CD4-positive, alpha-beta T cell treated with Interleukin-6 for 4 hours (primary cell): Measurements from ENCODE around the gene GLG1.
"Not testable (repeated sequence)": the region's sequence is repeated elsewhere in the genome, so short reads cannot be mapped to it uniquely, and the experiment has no call there.

ENCODE experiments used
- DNase-seq: peaks from one replicate; pipeline ENCODE4 v3.0.0-alpha.2; 2020; ENCODE audit warnings: mixed read lengths

GLG1 gene

GRCh38 chr16:74404148-74404933 is 202.6 kb downstream of the GLG1 start:
- DNase-seq = not testable (repeated sequence)

DNA sequence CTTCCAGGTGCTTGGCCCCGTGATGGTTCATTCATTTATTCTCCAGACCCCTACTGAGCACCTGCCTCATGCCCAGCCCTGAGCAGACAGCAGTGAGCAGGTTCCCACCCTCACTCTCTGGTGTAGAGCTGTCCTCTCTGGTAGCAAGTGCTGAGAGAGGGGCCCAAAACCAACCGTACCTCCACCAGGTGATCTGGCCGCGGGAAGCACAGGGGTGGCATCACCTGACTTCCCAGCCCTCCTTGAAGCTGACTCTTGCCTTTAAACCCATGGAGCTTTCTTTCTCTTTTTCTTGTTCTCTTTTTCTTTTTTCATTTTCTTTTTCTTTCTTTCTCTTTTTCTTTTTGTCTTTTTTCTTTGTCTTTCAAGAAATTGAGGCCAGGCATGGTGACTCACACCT is 206.7 kb downstream of the GLG1 start:
- not testable (repeated sequence) for DNase-seq

- not testable (repeated sequence) for DNase-seq
These were observed 208.6 kb downstream of the GLG1 start for GRCh38 chr16:74398212-74398895.
